Measurements from ENCODE around the gene SAP30BP.

Gene SAP30BP

DNA sequence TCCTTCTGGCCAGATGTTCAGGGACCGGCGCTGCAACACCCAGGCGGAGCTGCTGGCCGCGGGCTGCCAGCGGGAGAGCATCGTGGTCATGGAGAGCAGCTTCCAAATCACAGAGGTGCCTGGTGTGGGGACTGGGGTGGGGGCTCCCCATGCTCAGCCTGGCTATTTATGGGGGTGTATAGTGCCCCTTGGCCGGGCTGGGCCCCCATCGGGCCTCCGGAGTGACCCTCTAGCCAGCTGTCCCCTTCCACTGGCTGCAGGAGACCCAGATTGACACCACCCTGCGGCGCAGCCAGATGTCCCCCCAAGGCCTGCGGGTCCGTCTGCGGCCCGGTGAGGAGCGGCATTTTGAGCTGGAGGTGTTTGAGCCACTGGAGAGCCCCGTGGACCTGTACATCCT lies 60.3 kb downstream of the SAP30BP start:
- ChIA-PET POLR2A (interaction anchor here (1.3 kb wide), 1 partner anchor 53 kb away, joined by 3 read pairs; no protein-coding TSS in a partner anchor), CTCF (interaction anchor here (1.1 kb wide), 1 partner anchor 94 kb away, joined by 3 read pairs; the partner anchor contains the start of gene SMIM5)
- DNase-seq (ENCODE audit: extremely low spot score): no peak
- TF ChIP-seq SP1 (IDR thresholded peaks at IDR 0.05) (no peak), ARNT (IDR thresholded peaks at IDR 0.05) (no peak), FOXM1 (IDR thresholded peaks at IDR 0.05; ENCODE audit: borderline replicate concordance) (no peak), FOXK2 (IDR thresholded peaks at IDR 0.05) (no peak), BHLHE40 (IDR thresholded peaks at IDR 0.05; ENCODE audit: borderline replicate concordance) (no peak), ELF4 (IDR thresholded peaks at IDR 0.05) (no peak), FOXA1 (IDR thresholded peaks at IDR 0.05) (no peak), ZNF384 (IDR thresholded peaks at IDR 0.05) (no peak), LEF1 (IDR thresholded peaks at IDR 0.05; ENCODE audit: borderline replicate concordance) (no peak)

DNA sequence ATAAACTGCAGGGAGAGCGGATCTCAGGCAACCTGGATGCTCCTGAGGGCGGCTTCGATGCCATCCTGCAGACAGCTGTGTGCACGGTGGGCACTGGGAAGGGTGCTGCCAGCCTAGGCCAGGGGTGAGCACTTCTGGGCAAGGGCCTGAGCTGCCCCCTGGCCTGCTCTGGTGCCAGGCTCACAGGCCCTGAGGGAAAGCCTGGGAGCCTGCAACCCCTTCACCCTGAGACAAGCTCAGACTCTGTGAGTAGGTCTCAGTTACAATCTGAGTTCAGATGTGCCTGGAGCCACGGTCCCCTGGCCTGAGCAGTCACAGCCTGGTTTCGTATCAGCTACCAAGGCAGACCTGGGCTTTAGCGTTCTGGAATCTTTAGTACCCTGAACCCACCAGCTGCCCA lies 62.2 kb downstream of the SAP30BP start:
- DNase-seq (ENCODE audit: extremely low spot score): no peak
- no peak for TF ChIP-seq SUZ12 (IDR thresholded peaks at IDR 0.05)
- TF ChIP-seq FOXA1 (IDR thresholded peaks at IDR 0.05): no peak
- no peak for TF ChIP-seq SP1 (IDR thresholded peaks at IDR 0.05)
- no peak for TF ChIP-seq HDGF (IDR thresholded peaks at IDR 0.05; ENCODE audit: borderline replicate concordance)
- TF ChIP-seq ELF4 (IDR thresholded peaks at IDR 0.05): no peak
- TF ChIP-seq BHLHE40 (IDR thresholded peaks at IDR 0.05; ENCODE audit: borderline replicate concordance): no peak
- TF ChIP-seq FOXK2 (IDR thresholded peaks at IDR 0.05): no peak
- no peak for TF ChIP-seq CTBP1 (IDR thresholded peaks at IDR 0.05; ENCODE audit: borderline replicate concordance)
- no peak for TF ChIP-seq LEF1 (IDR thresholded peaks at IDR 0.05; ENCODE audit: borderline replicate concordance)
- TF ChIP-seq, protein P1, sequence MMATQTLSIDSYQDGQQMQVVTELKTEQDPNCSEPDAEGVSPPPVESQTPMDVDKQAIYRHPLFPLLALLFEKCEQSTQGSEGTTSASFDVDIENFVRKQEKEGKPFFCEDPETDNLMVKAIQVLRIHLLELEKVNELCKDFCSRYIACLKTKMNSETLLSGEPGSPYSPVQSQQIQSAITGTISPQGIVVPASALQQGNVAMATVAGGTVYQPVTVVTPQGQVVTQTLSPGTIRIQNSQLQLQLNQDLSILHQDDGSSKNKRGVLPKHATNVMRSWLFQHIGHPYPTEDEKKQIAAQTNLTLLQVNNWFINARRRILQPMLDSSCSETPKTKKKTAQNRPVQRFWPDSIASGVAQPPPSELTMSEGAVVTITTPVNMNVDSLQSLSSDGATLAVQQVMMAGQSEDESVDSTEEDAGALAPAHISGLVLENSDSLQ (IDR thresholded peaks at IDR 0.05): no peak
- no peak for TF ChIP-seq L3MBTL2 (conservative IDR thresholded peaks at IDR 0.05)
- TF ChIP-seq NFRKB (IDR thresholded peaks at IDR 0.05): no peak
- TF ChIP-seq ARNT (IDR thresholded peaks at IDR 0.05): no peak
- no peak for TF ChIP-seq TARDBP (IDR thresholded peaks at IDR 0.05)
- POLR2A ChIA-PET: interaction anchor here (0.6 to 0.8 kb wide), 2 partner anchors 9 to 51 kb away, joined by 3 read pairs; no protein-coding TSS in a partner anchor
- CTCF ChIA-PET: interaction anchor here (0.9 to 1.2 kb wide), 3 partner anchors 9 to 21 kb away, joined by 3 to 4 read pairs (median 3); no protein-coding TSS in a partner anchor

DNA sequence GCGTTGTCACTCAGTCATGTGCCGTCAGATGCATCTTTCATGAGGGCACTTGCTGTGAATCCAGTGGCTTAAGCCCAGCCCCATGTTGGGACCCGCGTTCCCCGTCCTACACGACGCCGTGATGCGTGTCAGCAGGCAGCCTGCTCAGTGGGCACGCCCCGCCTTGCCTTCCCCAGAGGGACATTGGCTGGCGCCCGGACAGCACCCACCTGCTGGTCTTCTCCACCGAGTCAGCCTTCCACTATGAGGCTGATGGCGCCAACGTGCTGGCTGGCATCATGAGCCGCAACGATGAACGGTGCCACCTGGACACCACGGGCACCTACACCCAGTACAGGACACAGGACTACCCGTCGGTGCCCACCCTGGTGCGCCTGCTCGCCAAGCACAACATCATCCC lies 62.9 kb downstream of the SAP30BP start:
- ChIA-PET CTCF (interaction anchor here (0.9 to 1.2 kb wide), 3 partner anchors 8 to 20 kb away, joined by 3 to 4 read pairs (median 3); no protein-coding TSS in a partner anchor), POLR2A (interaction anchor here (0.6 to 0.8 kb wide), 2 partner anchors 9 to 50 kb away, joined by 3 read pairs; no protein-coding TSS in a partner anchor)
- no peak for TF ChIP-seq L3MBTL2 (conservative IDR thresholded peaks at IDR 0.05)
- TF ChIP-seq NFRKB (IDR thresholded peaks at IDR 0.05): no peak
- no peak for TF ChIP-seq ARNT (IDR thresholded peaks at IDR 0.05)
- no peak for TF ChIP-seq ZNF384 (IDR thresholded peaks at IDR 0.05)
- TF ChIP-seq FOXA1 (IDR thresholded peaks at IDR 0.05): no peak
- TF ChIP-seq, protein P1 (IDR thresholded peaks at IDR 0.05): no peak
- no peak for TF ChIP-seq LEF1 (IDR thresholded peaks at IDR 0.05; ENCODE audit: borderline replicate concordance)
- no peak for TF ChIP-seq TARDBP (IDR thresholded peaks at IDR 0.05)
- no peak for TF ChIP-seq HDGF (IDR thresholded peaks at IDR 0.05; ENCODE audit: borderline replicate concordance)
- TF ChIP-seq SUZ12 (IDR thresholded peaks at IDR 0.05): no peak
- no peak for TF ChIP-seq FOXM1 (IDR thresholded peaks at IDR 0.05; ENCODE audit: borderline replicate concordance)
- no peak for TF ChIP-seq SP1 (IDR thresholded peaks at IDR 0.05)
- TF ChIP-seq ELF4 (IDR thresholded peaks at IDR 0.05): no peak
- TF ChIP-seq CTBP1 (IDR thresholded peaks at IDR 0.05; ENCODE audit: borderline replicate concordance): no peak
- no peak for TF ChIP-seq BHLHE40 (IDR thresholded peaks at IDR 0.05; ENCODE audit: borderline replicate concordance)
- DNase-seq (ENCODE audit: extremely low spot score): no peak

DNA sequence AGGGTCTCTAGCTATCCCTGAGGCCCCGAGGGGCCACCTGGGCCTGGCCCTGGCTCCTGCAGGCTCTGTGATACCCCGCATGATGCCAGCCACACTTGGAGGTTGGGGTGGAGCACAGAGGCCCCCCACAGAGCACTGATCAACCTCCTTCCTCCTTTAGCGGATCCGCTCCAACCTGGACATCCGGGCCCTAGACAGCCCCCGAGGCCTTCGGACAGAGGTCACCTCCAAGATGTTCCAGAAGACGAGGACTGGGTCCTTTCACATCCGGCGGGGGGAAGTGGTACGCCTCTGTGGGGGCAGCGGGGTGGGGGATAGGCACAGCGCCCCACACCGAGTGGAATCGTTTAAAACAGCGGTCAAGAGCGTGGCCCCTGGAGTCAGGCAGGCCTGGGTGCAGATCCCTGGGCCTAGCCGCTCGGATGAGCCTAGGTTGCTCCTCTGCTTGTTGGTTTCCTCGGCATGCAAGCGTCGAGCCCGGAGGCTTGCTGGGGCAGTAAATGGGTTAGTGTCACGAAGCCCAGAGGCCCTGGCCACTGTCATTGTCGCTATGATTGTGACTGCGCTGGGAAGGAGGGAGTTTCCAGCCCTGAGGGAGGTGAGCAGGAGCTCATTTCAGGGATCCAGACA lies 64.1 kb downstream of the SAP30BP start:
- POLR2A ChIA-PET: interaction anchor here (1.0 to 1.6 kb wide), 2 partner anchors 11 to 64 kb away, joined by 3 to 4 read pairs; partner anchors contain the start of genes RECQL5 and SAP30BP
- TF ChIP-seq FOXM1 (IDR thresholded peaks at IDR 0.05; ENCODE audit: borderline replicate concordance) (no peak), FOXK2 (IDR thresholded peaks at IDR 0.05) (no peak), CTBP1 (IDR thresholded peaks at IDR 0.05; ENCODE audit: borderline replicate concordance) (no peak), ZNF384 (IDR thresholded peaks at IDR 0.05) (no peak), SP1 (IDR thresholded peaks at IDR 0.05) (no peak), LEF1 (IDR thresholded peaks at IDR 0.05; ENCODE audit: borderline replicate concordance) (no peak)
- TF ChIP-seq, protein P1 (IDR thresholded peaks at IDR 0.05): no peak
- CTCF ChIA-PET: no interaction called here
- no peak for DNase-seq (ENCODE audit: extremely low spot score)

DNA sequence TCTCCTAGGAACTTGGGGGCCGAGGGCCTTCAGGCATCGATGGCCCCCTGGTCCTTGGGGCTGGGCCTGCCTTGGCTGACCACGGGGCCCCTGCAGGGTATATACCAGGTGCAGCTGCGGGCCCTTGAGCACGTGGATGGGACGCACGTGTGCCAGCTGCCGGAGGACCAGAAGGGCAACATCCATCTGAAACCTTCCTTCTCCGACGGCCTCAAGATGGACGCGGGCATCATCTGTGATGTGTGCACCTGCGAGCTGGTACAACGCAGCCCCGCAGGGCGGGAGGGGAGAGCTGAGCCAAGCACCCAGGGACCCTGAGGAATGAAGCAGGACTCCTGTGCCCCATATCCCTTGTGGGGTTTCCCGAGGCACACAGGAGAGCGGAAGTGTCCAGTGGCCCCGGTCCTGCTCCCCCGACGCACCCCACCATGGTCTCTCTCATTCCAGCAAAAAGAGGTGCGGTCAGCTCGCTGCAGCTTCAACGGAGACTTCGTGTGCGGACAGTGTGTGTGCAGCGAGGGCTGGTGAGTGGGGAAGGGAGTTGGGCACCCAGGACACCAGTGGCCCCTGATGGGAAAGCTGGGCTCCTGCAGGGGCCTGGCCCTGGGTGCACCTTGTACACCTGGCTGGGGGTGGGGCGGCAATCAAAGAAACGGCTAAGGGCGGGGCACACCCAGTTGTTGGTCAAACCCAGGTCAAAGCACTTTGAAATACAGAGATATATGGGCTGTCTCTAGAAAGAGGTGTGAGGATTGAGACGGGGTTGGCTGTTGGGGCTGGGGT lies 64.8 kb downstream of the SAP30BP start:
- TF ChIP-seq LEF1 (IDR thresholded peaks at IDR 0.05; ENCODE audit: borderline replicate concordance): no peak
- no peak for TF ChIP-seq FOXA1 (IDR thresholded peaks at IDR 0.05)
- no peak for TF ChIP-seq TARDBP (IDR thresholded peaks at IDR 0.05)
- TF ChIP-seq ZNF384 (IDR thresholded peaks at IDR 0.05): no peak
- no peak for TF ChIP-seq SUZ12 (IDR thresholded peaks at IDR 0.05)
- no peak for TF ChIP-seq ARNT (IDR thresholded peaks at IDR 0.05)
- TF ChIP-seq ELF4 (IDR thresholded peaks at IDR 0.05): no peak
- TF ChIP-seq HDGF (IDR thresholded peaks at IDR 0.05; ENCODE audit: borderline replicate concordance): no peak
- TF ChIP-seq SP1 (IDR thresholded peaks at IDR 0.05): no peak
- no peak for TF ChIP-seq NFRKB (IDR thresholded peaks at IDR 0.05)
- no peak for TF ChIP-seq BHLHE40 (IDR thresholded peaks at IDR 0.05; ENCODE audit: borderline replicate concordance)
- no peak for TF ChIP-seq CTBP1 (IDR thresholded peaks at IDR 0.05; ENCODE audit: borderline replicate concordance)
- no peak for TF ChIP-seq FOXM1 (IDR thresholded peaks at IDR 0.05; ENCODE audit: borderline replicate concordance)
- TF ChIP-seq, protein P1 (IDR thresholded peaks at IDR 0.05): no peak
- no peak for TF ChIP-seq L3MBTL2 (conservative IDR thresholded peaks at IDR 0.05)
- no peak for TF ChIP-seq FOXK2 (IDR thresholded peaks at IDR 0.05)
- POLR2A ChIA-PET: interaction anchor here (1.0 to 1.6 kb wide), 3 partner anchors 11 to 65 kb away, joined by 3 to 4 read pairs (median 4); partner anchors contain the start of genes RECQL5 and SAP30BP

More for the DNA sequence above, 64.8 kb downstream of the SAP30BP start:
- CTCF ChIA-PET: no interaction called here
- no peak for DNase-seq (ENCODE audit: extremely low spot score)
